ENCODE data around the gene SLC19A1.

DNA sequence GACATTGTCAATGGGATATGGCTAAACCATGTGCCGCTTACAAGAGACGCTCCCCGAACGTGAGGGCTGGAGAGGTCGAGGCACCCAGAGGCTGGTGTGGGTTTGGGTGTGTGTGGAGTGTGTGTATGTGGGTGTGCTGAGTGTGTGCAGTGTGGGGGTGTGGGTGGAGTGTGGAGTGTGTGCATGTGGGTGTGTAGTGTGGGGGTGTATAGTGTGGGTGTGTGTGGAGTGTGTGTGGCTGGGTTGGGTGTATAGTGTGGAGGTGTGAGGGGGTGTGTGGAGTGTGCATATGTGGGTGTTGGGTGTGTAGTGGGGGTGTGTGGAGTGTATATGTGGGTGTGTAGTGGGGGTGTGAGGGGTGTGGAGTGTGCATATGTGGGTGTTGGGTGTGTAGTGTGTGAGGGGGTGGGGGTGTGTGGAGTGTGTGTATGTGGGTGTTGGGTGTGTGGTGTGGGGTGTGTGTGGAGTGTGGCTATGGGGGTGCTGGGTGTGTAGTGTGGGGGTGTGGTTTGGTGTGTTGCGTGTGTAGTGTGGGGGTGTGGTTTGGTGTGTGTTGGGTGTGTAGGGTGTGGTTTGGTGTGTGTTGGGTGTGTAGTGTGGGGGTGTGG lies 42.2 kb downstream of the SLC19A1 start:
- TF ChIP-seq, protein P1, sequence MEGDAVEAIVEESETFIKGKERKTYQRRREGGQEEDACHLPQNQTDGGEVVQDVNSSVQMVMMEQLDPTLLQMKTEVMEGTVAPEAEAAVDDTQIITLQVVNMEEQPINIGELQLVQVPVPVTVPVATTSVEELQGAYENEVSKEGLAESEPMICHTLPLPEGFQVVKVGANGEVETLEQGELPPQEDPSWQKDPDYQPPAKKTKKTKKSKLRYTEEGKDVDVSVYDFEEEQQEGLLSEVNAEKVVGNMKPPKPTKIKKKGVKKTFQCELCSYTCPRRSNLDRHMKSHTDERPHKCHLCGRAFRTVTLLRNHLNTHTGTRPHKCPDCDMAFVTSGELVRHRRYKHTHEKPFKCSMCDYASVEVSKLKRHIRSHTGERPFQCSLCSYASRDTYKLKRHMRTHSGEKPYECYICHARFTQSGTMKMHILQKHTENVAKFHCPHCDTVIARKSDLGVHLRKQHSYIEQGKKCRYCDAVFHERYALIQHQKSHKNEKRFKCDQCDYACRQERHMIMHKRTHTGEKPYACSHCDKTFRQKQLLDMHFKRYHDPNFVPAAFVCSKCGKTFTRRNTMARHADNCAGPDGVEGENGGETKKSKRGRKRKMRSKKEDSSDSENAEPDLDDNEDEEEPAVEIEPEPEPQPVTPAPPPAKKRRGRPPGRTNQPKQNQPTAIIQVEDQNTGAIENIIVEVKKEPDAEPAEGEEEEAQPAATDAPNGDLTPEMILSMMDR (IDR thresholded peaks at IDR 0.05 in 8 of 11, conservative IDR thresholded peaks at IDR 0.05 in 3 of 11), result no peak
- no peak for TF ChIP-seq POLR2A (IDR thresholded peaks at IDR 0.05)
- TF ChIP-seq POLR2AphosphoS5 (IDR thresholded peaks at IDR 0.05), result no peak
